GM12878 (cell line): Measurements from ENCODE around the gene RHBDD1. TPM values are rescaled to one million over a fixed set of nuclear protein-coding genes. Genes with fewer than 3 reads are reported as not detected.
A peak's percentile ranks its signal among the peaks of the same experiment; 100 is the strongest.

ENCODE experiments used
- ATAC-seq: fragments of 200-7000 bp; cut with Tn5 transposase; 3 replicates; pipeline ENCODE4 v1.9.1; 2020; ENCODE audit warnings: mild to moderate bottlenecking, moderate library complexity
- BruUV-seq: library from RNA; stranded (reverse); fragments of 400-500 nt; replicated peaks from 2 replicates; lab custom pipeline; 2021; lab: Mats Ljungman, UMichigan
- CTCF ChIA-PET: fragments of 300-600 bp; sonication (Branson Sonifier 250); formaldehyde crosslinking; extraction: SDS; loops from one replicate; lab custom pipeline; 2021; ENCODE audit warnings: inconsistent platforms; lab: Yijun Ruan, JAX
- POLR2A ChIA-PET: fragments of 350-600 bp; formaldehyde crosslinking; extraction: SDS; loops from one replicate; lab custom pipeline; 2021; ENCODE audit warnings: inconsistent platforms; lab: Charles Lee
- RAD21 ChIA-PET: fragments of 300-600 bp; sonication (Branson Sonifier 250); formaldehyde crosslinking; loops from one replicate; lab custom pipeline; 2023; ENCODE audit warnings: antibody characterized with exemption; ENCODE audit not compliant: unreplicated experiment; lab: Charles Lee
- SMC1A ChIA-PET: fragments of 300-600 bp; sonication (Branson Sonifier 250); formaldehyde crosslinking; loops from one replicate; lab custom pipeline; 2023; ENCODE audit not compliant: unreplicated experiment, uncharacterized antibody; lab: Charles Lee
- DNase-seq: peaks from one replicate; pipeline ENCODE4 v3.0.0-alpha.2; 2011; ENCODE audit warnings: low read depth, low spot score
- FAIRE-seq: peaks from 3 replicates; lab custom pipeline; 2011; peaks lifted over from hg19 to GRCh38; lab: Jason Lieb, UNC
- H2AFZ ChIP-seq: 2 replicates; pipeline ENCODE4 v1.6.0; 2011; ENCODE audit warnings: low read depth, low read length, control low read depth; ENCODE audit not compliant: control insufficient read depth
- H3K27ac ChIP-seq: 2 replicates; pipeline ENCODE4 v1.5.1; 2011; ENCODE audit warnings: control low read depth; ENCODE audit not compliant: control insufficient read depth, insufficient read depth
- H3K27me3 ChIP-seq, 2 experiments: replicated peaks in 1 of 2; 2 replicates each; pipeline versions ENCODE4 v1.6.0 to v1.6.1; 2011; ENCODE audit warnings: low read length in 1 of 2; ENCODE audit not compliant: control insufficient read depth in 2 of 2, insufficient read depth in 2 of 2
- H3K36me3 ChIP-seq, 2 experiments: 2 replicates each; pipeline ENCODE4 v1.5.1; 2011; ENCODE audit warnings: low read length in 1 of 2; ENCODE audit not compliant: control insufficient read depth in 2 of 2, insufficient read depth in 2 of 2
- H3K4me1 ChIP-seq: 2 replicates; pipeline ENCODE4 v1.6.1; 2011; ENCODE audit warnings: mild to moderate bottlenecking, low read length, moderate library complexity, mixed read lengths; ENCODE audit not compliant: control insufficient read depth, insufficient read depth
- H3K4me2 ChIP-seq: 2 replicates; pipeline ENCODE4 v1.6.0; 2011; ENCODE audit warnings: control low read depth; ENCODE audit not compliant: control insufficient read depth, insufficient read depth
- H3K4me3 ChIP-seq: fragments of 200-600 bp; sonication (generic); 2 replicates; pipeline ENCODE4 v1.5.1; 2016
- H3K79me2 ChIP-seq: 2 replicates; pipeline ENCODE4 v1.6.0; 2011; ENCODE audit warnings: low read length; ENCODE audit not compliant: control insufficient read depth, insufficient read depth
- H3K9ac ChIP-seq: 2 replicates; pipeline ENCODE4 v1.8.0; 2011; ENCODE audit warnings: low read length, control low read depth, mixed read lengths; ENCODE audit not compliant: control insufficient read depth, insufficient read depth
- H3K9me3 ChIP-seq: replicated peaks from 3 replicates; pipeline ENCODE4 v1.5.1; 2011; ENCODE audit warnings: mild to moderate bottlenecking, low read length; ENCODE audit not compliant: control insufficient read depth, insufficient read depth
- H4K20me1 ChIP-seq: 2 replicates; pipeline ENCODE4 v1.6.0; 2011; ENCODE audit not compliant: control insufficient read depth, insufficient read depth
- CBX3 ChIP-seq: fragments of 200-600 bp; sonication (generic); IDR thresholded peaks from 2 replicates; pipeline ENCODE4 v1.6.1; 2016; ENCODE audit warnings: low read depth, borderline replicate concordance
- CHD2 ChIP-seq: IDR thresholded peaks from 2 replicates; pipeline ENCODE4 v1.6.1; 2011; ENCODE audit warnings: low read depth, low read length, improper control_type of control experiment, borderline replicate concordance
- CREB1 ChIP-seq: IDR thresholded peaks from 2 replicates; pipeline ENCODE4 v1.6.1; 2012; ENCODE audit warnings: low read depth, mild to moderate bottlenecking, inconsistent platforms
- FOS ChIP-seq: IDR thresholded peaks from 3 replicates; pipeline ENCODE4 v1.6.1; 2011; ENCODE audit warnings: borderline replicate concordance; ENCODE audit not compliant: insufficient read length; ENCODE audit errors: extremely low read depth
- FOXM1 ChIP-seq: IDR thresholded peaks from 2 replicates; pipeline ENCODE4 v1.6.1; 2012; ENCODE audit warnings: low read depth, mild to moderate bottlenecking, inconsistent platforms, low read length, moderate library complexity
- PML ChIP-seq: IDR thresholded peaks from 2 replicates; pipeline ENCODE4 v1.6.1; 2012; ENCODE audit warnings: low read length, inconsistent platforms
- SMAD5 ChIP-seq: IDR thresholded peaks from 2 replicates; pipeline ENCODE4 v1.6.1; 2016; ENCODE audit warnings: antibody characterized with exemption, low read depth
- SRF ChIP-seq, 2 experiments: IDR thresholded peaks; 2 replicates each; pipeline ENCODE4 v1.6.1; 2011; ENCODE audit warnings: low read depth in 2 of 2, low read length in 2 of 2, mild to moderate bottlenecking in 1 of 2, moderate library complexity in 1 of 2
- TAF1 ChIP-seq: IDR thresholded peaks from 2 replicates; pipeline ENCODE4 v1.6.1; 2011; ENCODE audit warnings: mild to moderate bottlenecking, low read depth, low read length, borderline replicate concordance
- ZSCAN29 ChIP-seq: fragments of 450-650 bp; IDR thresholded peaks from 2 replicates; pipeline ENCODE4 v1.6.1; 2017; ENCODE audit warnings: mild to moderate bottlenecking, moderate library complexity
- WGBS: methylation state at CpG from one replicate; pipeline ENCODE4 v1.1.6; 2016; ENCODE audit warnings: low lambda C conversion rate; ENCODE audit not compliant: insufficient replicate concordance, insufficient coverage; ENCODE audit errors: missing lambda C conversion rate; 5-methylcytosine and 5-hydroxymethylcytosine counted together
- in situ Hi-C: fragments of 300-500 bp; cut with MboI; formaldehyde crosslinking; loops from 9 replicates; pipeline ENCODE4 v1.14.3; 2018; ENCODE audit warnings: mixed read lengths
- intact Hi-C: fragments of 100-400 bp; cut with micrococcal nuclease; formaldehyde crosslinking; loops from one replicate; pipeline ENCODE4 v1.14.2; 2022; ENCODE audit not compliant: unreplicated experiment
- polyA plus RNA-seq, 11 experiments: library from polyadenylated mRNA; depleted of rRNA in 4 of 11; unstranded in 6 of 11; stranded (reverse) in 5 of 11; fragments of >200 nt; fragmentation: Nextera tagmentation in 4 of 11; fragmentation: Illumina TruSeq in 1 of 11; extraction: Ambion mirVana in 4 of 11; extraction: Trizol in 1 of 11; gene quantifications; 1 replicate in 1 of 11; 2 replicates in 10 of 11; pipeline versions ENCODE4 v1.2.1 to v1.2.3, GENCODE V29; 2011 to 2016; ENCODE audit warnings: inconsistent platforms in 2 of 11, missing spikeins in 2 of 11, low read depth in 1 of 11
- total RNA-seq, 4 experiments: library from RNA; depleted of rRNA in 3 of 4; stranded (reverse); fragments of >200 nt in 3 of 4; fragmentation: Illumina TruSeq in 1 of 4; extraction: Trizol in 1 of 4; gene quantifications; 2 replicates each; pipeline versions ENCODE4 v1.2.1 to v1.2.3, GENCODE V29; 2013 to 2021
- TF ChIP-seq, protein P1 (sequence below): fragments of 450-650 bp; IDR thresholded peaks from 2 replicates; pipeline ENCODE4 v1.6.1; 2016; ENCODE audit warnings: mild to moderate bottlenecking, moderate library complexity, borderline replicate concordance
- TF ChIP-seq, protein P2 (sequence below): fragments of 450-650 bp; IDR thresholded peaks from 2 replicates; pipeline ENCODE4 v1.6.1; 2017; ENCODE audit warnings: low read depth, mild to moderate bottlenecking, moderate library complexity
- TF ChIP-seq, protein P3 (sequence below): IDR thresholded peaks from 2 replicates; pipeline ENCODE4 v1.6.1; 2011; ENCODE audit warnings: low read depth, mild to moderate bottlenecking, low read length, moderate library complexity, borderline replicate concordance; ENCODE audit errors: extremely low read depth
- TF ChIP-seq, protein P4 (sequence below): IDR thresholded peaks from 2 replicates; pipeline ENCODE4 v1.6.1; 2012; ENCODE audit warnings: mild to moderate bottlenecking, low read depth, low read length

RHBDD1 gene
- total and polyA plus RNA-seq, 10 of the 15 experiments (the other 5 are each of a cell fraction or from before 2014, with no cell fraction given) = 7.1 to 36.4 (median 14.7) TPM

DNA sequence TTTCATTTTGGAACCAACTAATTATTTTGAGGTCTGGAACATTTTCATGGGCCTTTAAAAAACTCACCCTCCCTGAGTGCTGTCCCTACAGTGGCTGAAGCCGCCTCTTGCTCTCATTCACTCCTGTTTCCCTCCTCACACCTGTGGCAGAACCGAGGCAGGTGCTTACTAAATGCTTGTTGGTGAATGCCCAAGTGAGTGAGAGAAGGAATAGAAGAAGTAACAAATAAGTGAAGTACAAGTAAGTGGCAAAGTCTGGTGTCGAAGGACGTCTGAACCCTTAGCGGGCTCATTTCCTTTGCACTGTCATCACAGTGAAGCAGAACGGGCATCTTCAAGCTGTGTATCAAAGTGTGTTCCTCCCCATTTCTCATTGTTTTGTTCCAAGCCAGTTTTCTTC is 135.2 kb downstream of the RHBDD1 start:
- POLR2A ChIA-PET = interaction anchor here (1.6 kb wide), 1 partner anchor 12 kb away, joined by 3 read pairs; no protein-coding TSS in a partner anchor
- peak; percentile 75 for ATAC-seq
- TF ChIP-seq PML = no peak
- TF ChIP-seq, protein P1, sequence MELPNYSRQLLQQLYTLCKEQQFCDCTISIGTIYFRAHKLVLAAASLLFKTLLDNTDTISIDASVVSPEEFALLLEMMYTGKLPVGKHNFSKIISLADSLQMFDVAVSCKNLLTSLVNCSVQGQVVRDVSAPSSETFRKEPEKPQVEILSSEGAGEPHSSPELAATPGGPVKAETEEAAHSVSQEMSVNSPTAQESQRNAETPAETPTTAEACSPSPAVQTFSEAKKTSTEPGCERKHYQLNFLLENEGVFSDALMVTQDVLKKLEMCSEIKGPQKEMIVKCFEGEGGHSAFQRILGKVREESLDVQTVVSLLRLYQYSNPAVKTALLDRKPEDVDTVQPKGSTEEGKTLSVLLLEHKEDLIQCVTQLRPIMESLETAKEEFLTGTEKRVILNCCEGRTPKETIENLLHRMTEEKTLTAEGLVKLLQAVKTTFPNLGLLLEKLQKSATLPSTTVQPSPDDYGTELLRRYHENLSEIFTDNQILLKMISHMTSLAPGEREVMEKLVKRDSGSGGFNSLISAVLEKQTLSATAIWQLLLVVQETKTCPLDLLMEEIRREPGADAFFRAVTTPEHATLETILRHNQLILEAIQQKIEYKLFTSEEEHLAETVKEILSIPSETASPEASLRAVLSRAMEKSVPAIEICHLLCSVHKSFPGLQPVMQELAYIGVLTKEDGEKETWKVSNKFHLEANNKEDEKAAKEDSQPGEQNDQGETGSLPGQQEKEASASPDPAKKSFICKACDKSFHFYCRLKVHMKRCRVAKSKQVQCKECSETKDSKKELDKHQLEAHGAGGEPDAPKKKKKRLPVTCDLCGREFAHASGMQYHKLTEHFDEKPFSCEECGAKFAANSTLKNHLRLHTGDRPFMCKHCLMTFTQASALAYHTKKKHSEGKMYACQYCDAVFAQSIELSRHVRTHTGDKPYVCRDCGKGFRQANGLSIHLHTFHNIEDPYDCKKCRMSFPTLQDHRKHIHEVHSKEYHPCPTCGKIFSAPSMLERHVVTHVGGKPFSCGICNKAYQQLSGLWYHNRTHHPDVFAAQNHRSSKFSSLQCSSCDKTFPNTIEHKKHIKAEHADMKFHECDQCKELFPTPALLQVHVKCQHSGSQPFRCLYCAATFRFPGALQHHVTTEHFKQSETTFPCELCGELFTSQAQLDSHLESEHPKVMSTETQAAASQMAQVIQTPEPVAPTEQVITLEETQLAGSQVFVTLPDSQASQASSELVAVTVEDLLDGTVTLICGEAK = no peak
- TF ChIP-seq FOXM1 = no peak
- TF ChIP-seq SRF (IDR thresholded peaks at IDR 0.05; ENCODE audit: low read depth in 2 of 2, low read length in 2 of 2) = no peak
- no peak for TF ChIP-seq CHD2
- TF ChIP-seq SMAD5 = no peak
- TF ChIP-seq ZSCAN29 = no peak
- TF ChIP-seq CREB1 = no peak
- no peak for TF ChIP-seq TAF1
- TF ChIP-seq, protein P2, sequence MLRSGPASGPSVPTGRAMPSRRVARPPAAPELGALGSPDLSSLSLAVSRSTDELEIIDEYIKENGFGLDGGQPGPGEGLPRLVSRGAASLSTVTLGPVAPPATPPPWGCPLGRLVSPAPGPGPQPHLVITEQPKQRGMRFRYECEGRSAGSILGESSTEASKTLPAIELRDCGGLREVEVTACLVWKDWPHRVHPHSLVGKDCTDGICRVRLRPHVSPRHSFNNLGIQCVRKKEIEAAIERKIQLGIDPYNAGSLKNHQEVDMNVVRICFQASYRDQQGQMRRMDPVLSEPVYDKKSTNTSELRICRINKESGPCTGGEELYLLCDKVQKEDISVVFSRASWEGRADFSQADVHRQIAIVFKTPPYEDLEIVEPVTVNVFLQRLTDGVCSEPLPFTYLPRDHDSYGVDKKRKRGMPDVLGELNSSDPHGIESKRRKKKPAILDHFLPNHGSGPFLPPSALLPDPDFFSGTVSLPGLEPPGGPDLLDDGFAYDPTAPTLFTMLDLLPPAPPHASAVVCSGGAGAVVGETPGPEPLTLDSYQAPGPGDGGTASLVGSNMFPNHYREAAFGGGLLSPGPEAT = no peak
- no peak for TF ChIP-seq CBX3
- TF ChIP-seq, protein P3, sequence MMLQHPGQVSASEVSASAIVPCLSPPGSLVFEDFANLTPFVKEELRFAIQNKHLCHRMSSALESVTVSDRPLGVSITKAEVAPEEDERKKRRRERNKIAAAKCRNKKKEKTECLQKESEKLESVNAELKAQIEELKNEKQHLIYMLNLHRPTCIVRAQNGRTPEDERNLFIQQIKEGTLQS = no peak
- TF ChIP-seq FOS = no peak
- TF ChIP-seq, protein P4, sequence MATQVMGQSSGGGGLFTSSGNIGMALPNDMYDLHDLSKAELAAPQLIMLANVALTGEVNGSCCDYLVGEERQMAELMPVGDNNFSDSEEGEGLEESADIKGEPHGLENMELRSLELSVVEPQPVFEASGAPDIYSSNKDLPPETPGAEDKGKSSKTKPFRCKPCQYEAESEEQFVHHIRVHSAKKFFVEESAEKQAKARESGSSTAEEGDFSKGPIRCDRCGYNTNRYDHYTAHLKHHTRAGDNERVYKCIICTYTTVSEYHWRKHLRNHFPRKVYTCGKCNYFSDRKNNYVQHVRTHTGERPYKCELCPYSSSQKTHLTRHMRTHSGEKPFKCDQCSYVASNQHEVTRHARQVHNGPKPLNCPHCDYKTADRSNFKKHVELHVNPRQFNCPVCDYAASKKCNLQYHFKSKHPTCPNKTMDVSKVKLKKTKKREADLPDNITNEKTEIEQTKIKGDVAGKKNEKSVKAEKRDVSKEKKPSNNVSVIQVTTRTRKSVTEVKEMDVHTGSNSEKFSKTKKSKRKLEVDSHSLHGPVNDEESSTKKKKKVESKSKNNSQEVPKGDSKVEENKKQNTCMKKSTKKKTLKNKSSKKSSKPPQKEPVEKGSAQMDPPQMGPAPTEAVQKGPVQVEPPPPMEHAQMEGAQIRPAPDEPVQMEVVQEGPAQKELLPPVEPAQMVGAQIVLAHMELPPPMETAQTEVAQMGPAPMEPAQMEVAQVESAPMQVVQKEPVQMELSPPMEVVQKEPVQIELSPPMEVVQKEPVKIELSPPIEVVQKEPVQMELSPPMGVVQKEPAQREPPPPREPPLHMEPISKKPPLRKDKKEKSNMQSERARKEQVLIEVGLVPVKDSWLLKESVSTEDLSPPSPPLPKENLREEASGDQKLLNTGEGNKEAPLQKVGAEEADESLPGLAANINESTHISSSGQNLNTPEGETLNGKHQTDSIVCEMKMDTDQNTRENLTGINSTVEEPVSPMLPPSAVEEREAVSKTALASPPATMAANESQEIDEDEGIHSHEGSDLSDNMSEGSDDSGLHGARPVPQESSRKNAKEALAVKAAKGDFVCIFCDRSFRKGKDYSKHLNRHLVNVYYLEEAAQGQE = no peak

More for the DNA sequence above, 135.2 kb downstream of the RHBDD1 start:
- H3K4me2 ChIP-seq = peak overlapping the region; percentile 70
- peaks cover 2% of the 10 kb centered on the region for H3K79me2 ChIP-seq
- in situ Hi-C loops = loop anchor here (5.0 kb wide), 1 partner anchor 134 kb away; the partner anchor contains the start of gene RHBDD1
- peak overlapping the region; percentile 92 for H2AFZ ChIP-seq
- H3K27me3 ChIP-seq = no peaks in the 10 kb centered on the region
- intact Hi-C loops = loop anchor here (2.0 kb wide), 2 partner anchors 64 to 134 kb away; partner anchors contain the start of gene RHBDD1
- no peak for DNase-seq
- no TSS peak for BruUV-seq
- H3K27ac ChIP-seq = peak overlapping the region; percentile 75
- H3K9ac ChIP-seq = peak overlapping the region; percentile 61
- RAD21 ChIA-PET = no interaction called here
- WGBS = 6% methylated on average over 6 of the region's 6 CpGs
- peaks cover 5% of the 10 kb centered on the region; the same call in 1 of the 2 replicates for H3K4me1 ChIP-seq
- no peaks in the 10 kb centered on the region for H4K20me1 ChIP-seq
- peak overlapping the region; percentile 56; the same call in 1 of the 2 replicates for H3K4me3 ChIP-seq
- FAIRE-seq = no peak
- CTCF ChIA-PET = interaction anchor here (0.6 to 1.0 kb wide), 2 partner anchors 14 to 1938 kb away, joined by 4 to 5 read pairs; no protein-coding TSS in a partner anchor
- SMC1A ChIA-PET = interaction anchor here (0.7 to 1.5 kb wide), 3 partner anchors 18 to 698 kb away, joined by 3 to 4 read pairs (median 3); no protein-coding TSS in a partner anchor
- no peaks in the 10 kb centered on the region; the same call in 2 of the 3 replicates for H3K9me3 ChIP-seq
- 0 out of 4 replicates have a peak, but pooled peaks cover 0 to 3% of the 10 kb centered on the region in 2 experiments for H3K36me3 ChIP-seq
